Mesenchymal stem cell (in vitro differentiated cells and primary cell): Measurements from ENCODE around the gene CCDC71L.

Source experiments
- DNase-seq: peaks from one replicate; pipeline ENCODE4 v3.0.0-alpha.2; 2013
- H2AFZ ChIP-seq: one replicate; pipeline ENCODE4 v1.6.1; 2013; ENCODE audit warnings: low read depth, mild to moderate bottlenecking, control low read depth, inconsistent platforms, low read length, moderate library complexity
- H2AK5ac ChIP-seq: 2 replicates; pipeline ENCODE4 v1.6.1; 2013; ENCODE audit warnings: low read length, moderate library complexity, mild to moderate bottlenecking, inconsistent platforms; ENCODE audit not compliant: severe bottlenecking
- H2BK120ac ChIP-seq: one replicate; pipeline ENCODE4 v1.6.1; 2013; ENCODE audit warnings: low read depth, mild to moderate bottlenecking, inconsistent platforms, low read length, moderate library complexity
- H2BK12ac ChIP-seq, 2 experiments: one replicate each; pipeline ENCODE4 v1.6.1; 2013; ENCODE audit warnings: inconsistent platforms in 2 of 2, low read length in 2 of 2, mild to moderate bottlenecking in 2 of 2, moderate library complexity in 2 of 2, control low read depth in 1 of 2
- H2BK15ac ChIP-seq: one replicate; pipeline ENCODE4 v1.6.1; 2013; ENCODE audit warnings: mild to moderate bottlenecking, low read depth, inconsistent platforms; ENCODE audit not compliant: poor library complexity, severe bottlenecking
- H2BK5ac ChIP-seq: 2 replicates; pipeline ENCODE4 v1.6.1; 2013; ENCODE audit warnings: low read depth, mild to moderate bottlenecking, low read length, control low read depth, inconsistent platforms; ENCODE audit not compliant: poor library complexity, severe bottlenecking
- H3K14ac ChIP-seq, 2 experiments: one replicate each; pipeline ENCODE4 v1.6.1; 2013; ENCODE audit warnings: inconsistent platforms in 2 of 2, low read length in 2 of 2, control low read depth in 1 of 2, mild to moderate bottlenecking in 1 of 2, moderate library complexity in 1 of 2
- H3K18ac ChIP-seq, 2 experiments: one replicate each; pipeline ENCODE4 v1.6.1; 2013; ENCODE audit warnings: inconsistent platforms in 2 of 2, low read length in 2 of 2, control low read depth in 1 of 2, low read depth in 1 of 2, mild to moderate bottlenecking in 1 of 2
- H3K23ac ChIP-seq, 2 experiments: one replicate each; pipeline ENCODE4 v1.6.1; 2013; ENCODE audit warnings: inconsistent platforms in 2 of 2, low read length in 2 of 2, mild to moderate bottlenecking in 2 of 2, moderate library complexity in 2 of 2, control low read depth in 1 of 2
- H3K27ac ChIP-seq: 2 replicates; pipeline ENCODE4 v1.5.1; 2013; ENCODE audit warnings: mild to moderate bottlenecking, moderate library complexity, low read length, control low read depth, inconsistent platforms; ENCODE audit not compliant: poor library complexity, severe bottlenecking
- H3K27me3 ChIP-seq, 2 experiments: 2 replicates each; pipeline versions ENCODE4 v1.6.1 to v1.7.0; 2013; ENCODE audit warnings: low read length in 2 of 2, mild to moderate bottlenecking in 2 of 2, moderate library complexity in 2 of 2, control low read depth in 1 of 2, inconsistent platforms in 1 of 2; ENCODE audit not compliant: control insufficient read depth in 1 of 2, insufficient read depth in 1 of 2
- H3K36me3 ChIP-seq, 2 experiments: 2 replicates each; pipeline versions ENCODE4 v1.6.1 to v1.7.0; 2013; ENCODE audit warnings: low read length in 2 of 2, control low read depth in 1 of 2, inconsistent platforms in 1 of 2, low read depth in 1 of 2, mild to moderate bottlenecking in 1 of 2; ENCODE audit not compliant: insufficient read depth in 2 of 2, control insufficient read depth in 1 of 2
- H3K4ac ChIP-seq, 2 experiments: one replicate each; pipeline ENCODE4 v1.6.1; 2013; ENCODE audit warnings: inconsistent platforms in 2 of 2, low read length in 2 of 2, mild to moderate bottlenecking in 2 of 2, moderate library complexity in 2 of 2, control low read depth in 1 of 2, low read depth in 1 of 2
- H3K4me1 ChIP-seq: 2 replicates; pipeline ENCODE4 v1.6.1; 2013; ENCODE audit warnings: low read depth, low read length, control low read depth; ENCODE audit not compliant: control insufficient read depth, insufficient read depth
- H3K4me2 ChIP-seq: 2 replicates; pipeline ENCODE4 v1.6.1; 2013; ENCODE audit warnings: low read length, mild to moderate bottlenecking, inconsistent platforms; ENCODE audit not compliant: poor library complexity, severe bottlenecking
- H3K4me3 ChIP-seq, 2 experiments: 2 replicates each; pipeline versions ENCODE4 v1.5.1 to v1.7.0; 2013; ENCODE audit warnings: low read length in 2 of 2, mild to moderate bottlenecking in 2 of 2, control low read depth in 1 of 2, low read depth in 1 of 2; ENCODE audit not compliant: insufficient read depth in 1 of 2
- H3K79me1 ChIP-seq: replicated peaks from 2 replicates; pipeline ENCODE4 v1.6.1; 2013; ENCODE audit warnings: mild to moderate bottlenecking, control low read depth, low read length, inconsistent platforms; ENCODE audit not compliant: poor library complexity, severe bottlenecking
- H3K9ac ChIP-seq: 2 replicates; pipeline ENCODE4 v1.7.0; 2013; ENCODE audit warnings: mild to moderate bottlenecking, low read length, moderate library complexity
- H3K9me3 ChIP-seq: 2 replicates; pipeline ENCODE4 v1.7.0; 2013; ENCODE audit warnings: mild to moderate bottlenecking, low read length; ENCODE audit not compliant: control insufficient read depth
- H4K8ac ChIP-seq: one replicate; pipeline ENCODE4 v1.6.1; 2013; ENCODE audit warnings: inconsistent platforms, mild to moderate bottlenecking, low read length, moderate library complexity
- H4K91ac ChIP-seq: one replicate; pipeline ENCODE4 v1.6.1; 2013; ENCODE audit warnings: mild to moderate bottlenecking, low read length, inconsistent platforms
- WGBS: methylation state at CpG from one replicate; pipeline ENCODE4 v1.1.7; 2013; ENCODE audit warnings: mixed read lengths; 5-methylcytosine and 5-hydroxymethylcytosine counted together

CCDC71L gene

DNA sequence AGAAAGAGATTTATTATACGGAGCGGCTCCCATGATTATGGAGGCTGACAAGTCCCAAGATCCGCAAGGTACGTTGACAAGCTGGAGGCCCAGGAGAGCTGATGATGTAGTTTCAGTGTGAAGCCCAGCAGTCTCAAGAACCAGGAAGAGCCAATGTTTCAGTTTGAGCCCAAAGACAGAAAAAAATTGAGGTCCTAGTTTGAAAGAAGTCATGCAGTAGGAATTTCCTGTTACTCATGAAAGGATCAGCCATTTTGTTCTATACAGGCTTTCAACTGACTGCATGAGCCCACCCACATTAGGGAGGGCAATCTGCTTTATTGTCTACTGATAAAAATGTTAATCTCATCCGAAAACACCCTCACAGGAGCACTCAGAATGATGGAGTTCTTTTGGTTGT, 51.5 kb downstream of the CCDC71L start:
- H3K4me3 ChIP-seq = no peak overlapping the region
- 75% methylated on average over 4 of the region's 5 CpGs for WGBS
- H3K4ac ChIP-seq = no peak overlapping the region
- no peak overlapping the region for H2BK12ac ChIP-seq
- peaks cover 6% of the 10 kb centered on the region for H3K9me3 ChIP-seq
- no peak overlapping the region for H2AK5ac ChIP-seq
- no peaks in the 10 kb centered on the region for H3K36me3 ChIP-seq
- H3K27ac ChIP-seq = no peak overlapping the region
- no peak overlapping the region for H2BK120ac ChIP-seq
- H3K79me1 ChIP-seq = no peaks in the 10 kb centered on the region
- peak; percentile 85 for DNase-seq
- no peaks in the 10 kb centered on the region for H3K4me1 ChIP-seq
- peak overlapping the region; percentile 19 for H2AFZ ChIP-seq
- H3K14ac ChIP-seq = no peak overlapping the region
- H3K27me3 ChIP-seq = no peaks in the 10 kb centered on the region
- no peak overlapping the region for H3K23ac ChIP-seq
- H2BK5ac ChIP-seq = no peak overlapping the region
- H3K4me2 ChIP-seq = no peak overlapping the region
- peak overlapping the region in 1 of 2 experiments; percentile 46 for H3K18ac ChIP-seq
- H3K9ac ChIP-seq = no peak overlapping the region
- H4K91ac ChIP-seq = no peak overlapping the region
- no peak overlapping the region for H4K8ac ChIP-seq
- no peak overlapping the region for H2BK15ac ChIP-seq

DNA sequence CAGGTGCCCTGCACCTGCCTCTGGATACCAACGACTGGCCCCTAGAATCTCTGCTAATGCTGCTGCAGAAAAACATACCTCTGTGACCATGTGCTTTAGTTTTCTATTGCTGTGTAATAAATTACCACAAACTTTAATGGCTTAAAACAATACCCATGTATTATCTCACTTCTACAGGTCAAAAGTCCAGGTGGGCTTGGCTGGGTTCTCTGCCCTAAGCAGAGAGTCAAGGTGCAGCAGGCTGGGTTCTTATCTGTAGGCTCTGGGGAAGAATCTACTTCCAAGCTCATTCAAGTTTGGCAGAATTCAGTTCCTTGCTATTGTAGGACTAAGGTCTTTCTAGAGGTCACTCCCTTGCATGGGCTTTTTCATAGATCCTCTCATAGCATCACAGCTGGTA, 52.3 kb downstream of the CCDC71L start:
- Histone ChIP-seq H3K27me3 (no peaks in the 10 kb centered on the region), H4K8ac (no peak overlapping the region), H3K23ac (no peak overlapping the region), H3K79me1 (no peaks in the 10 kb centered on the region), H3K18ac (peak overlapping the region in 1 of 2 experiments; percentile 63), H3K4ac (no peak overlapping the region), H2AFZ (no peak overlapping the region), H3K9me3 (peaks cover 6% of the 10 kb centered on the region), H3K36me3 (no peaks in the 10 kb centered on the region), H2BK120ac (peak overlapping the region; percentile 21), H2BK12ac (no peak overlapping the region), H3K14ac (no peak overlapping the region), H3K4me1 (no peaks in the 10 kb centered on the region), H2BK15ac (peak overlapping the region; percentile 39), H4K91ac (no peak overlapping the region), H3K9ac (no peak overlapping the region), H3K4me2 (no peak overlapping the region), H3K27ac (no peak overlapping the region), H3K4me3 (no peak overlapping the region), H2AK5ac (no peak overlapping the region), H2BK5ac (no peak overlapping the region)
- WGBS = 100% methylated on average over 1 of the region's 1 CpG
- no peak for DNase-seq
